Vagina (tissue), 2 donors: ENCODE results near the gene DNAJC27. TPM values are rescaled to one million over a fixed set of nuclear protein-coding genes. Genes with fewer than 3 reads are reported as not detected.

Experiments
- DNase-seq, 2 donors: peaks; one replicate each; pipeline ENCODE4 v3.0.0-alpha.2; 2017; ENCODE audit errors: extremely low spot score in 2 of 2
- H3K27ac ChIP-seq: fragments of 200-600 bp; sonication (generic); one replicate; pipeline ENCODE4 v1.5.1; 2019
- H3K27me3 ChIP-seq: fragments of 200-600 bp; sonication (generic); one replicate; pipeline ENCODE4 v1.5.1; 2019
- H3K36me3 ChIP-seq, 2 donors: fragments of 200-600 bp; sonication (generic); one replicate each; pipeline ENCODE4 v1.5.1; 2017 to 2019
- H3K4me1 ChIP-seq: fragments of 200-600 bp; sonication (generic); one replicate; pipeline ENCODE4 v1.5.1; 2019
- H3K4me3 ChIP-seq, 2 donors: fragments of 200-600 bp; sonication (generic); 1 replicate in 1 of 2; 2 replicates in 1 of 2; pipeline ENCODE4 v1.5.1; 2016 to 2019
- H3K9me3 ChIP-seq: fragments of 200-600 bp; sonication (generic); one replicate; pipeline ENCODE4 v1.5.1; 2019
- CTCF ChIP-seq, 3 experiments: fragments of 450-650 bp in 2 of 3; fragments of 200-600 bp in 1 of 3; sonication (generic) in 1 of 3; IDR thresholded peaks; one replicate each; pipeline ENCODE4 v1.5.1; 2017 to 2019; ENCODE audit warnings: antibody characterized with exemption in 3 of 3, mild to moderate bottlenecking in 2 of 3, moderate library complexity in 2 of 3
- POLR2A ChIP-seq, 2 donors: fragments of 450-650 bp; IDR thresholded peaks; one replicate each; pipeline ENCODE4 v1.6.1; 2017; ENCODE audit warnings: antibody characterized with exemption in 2 of 2, mild to moderate bottlenecking in 2 of 2, moderate library complexity in 2 of 2
- POLR2AphosphoS5 ChIP-seq, 2 donors: sonication (generic); formaldehyde crosslinking; IDR thresholded peaks; one replicate each; pipeline ENCODE4 v1.9.0; 2017; ENCODE audit warnings: antibody characterized with exemption in 2 of 2, mild to moderate bottlenecking in 2 of 2, low read depth in 1 of 2; ENCODE audit not compliant: insufficient read depth in 1 of 2
- intact Hi-C: fragments of 100-400 bp; cut with DNase I; formaldehyde crosslinking; loops from one replicate; pipeline ENCODE4 v1.15.1; 2023
- total RNA-seq: library from RNA; depleted of rRNA; stranded (reverse); fragments of >200 nt; gene quantifications from one replicate; pipeline ENCODE4 v1.2.3, GENCODE V29; 2016

DNAJC27 gene
- total RNA-seq, 1 donor from 2014 or later = 11.3 TPM

GRCh38 chr2:24994146-24994724 lies 22.5 kb upstream of the DNAJC27 start:
- Histone ChIP-seq H3K9me3 (no peaks in the 10 kb centered on the region), H3K4me3 (no peak overlapping the region), H3K27me3 (no peaks in the 10 kb centered on the region), H3K4me1 (no peaks in the 10 kb centered on the region), H3K27ac (no peak overlapping the region), H3K36me3 (no peaks in the 10 kb centered on the region)
- no peak for DNase-seq
- intact Hi-C loops = no loop called here
- no peak for TF ChIP-seq CTCF (IDR thresholded peaks at IDR 0.05)
- TF ChIP-seq POLR2A (IDR thresholded peaks at IDR 0.05) = no peak
- no peak for TF ChIP-seq POLR2AphosphoS5 (IDR thresholded peaks at IDR 0.05; ENCODE audit: insufficient read depth in 1 of 2, low read depth in 1 of 2)

GRCh38 chr2:24993406-24994145 lies 21.8 kb upstream of the DNAJC27 start:
- DNase-seq = no peak
- intact Hi-C loops = no loop called here
- TF ChIP-seq POLR2A (IDR thresholded peaks at IDR 0.05) = no peak
- no peak for TF ChIP-seq CTCF (IDR thresholded peaks at IDR 0.05)
- TF ChIP-seq POLR2AphosphoS5 (IDR thresholded peaks at IDR 0.05; ENCODE audit: insufficient read depth in 1 of 2, low read depth in 1 of 2) = no peak
- no peaks in the 10 kb centered on the region for H3K4me1 ChIP-seq
- H3K27me3 ChIP-seq = no peaks in the 10 kb centered on the region
- H3K36me3 ChIP-seq = no peaks in the 10 kb centered on the region
- H3K27ac ChIP-seq = no peak overlapping the region
- H3K9me3 ChIP-seq = no peaks in the 10 kb centered on the region
- H3K4me3 ChIP-seq = no peak overlapping the region

GRCh38 chr2:24986372-24986771 lies 14.6 kb upstream of the DNAJC27 start:
- H3K27ac ChIP-seq = no peak overlapping the region
- intact Hi-C loops = no loop called here
- no peaks in the 10 kb centered on the region for H3K27me3 ChIP-seq
- no peaks in the 10 kb centered on the region for H3K36me3 ChIP-seq
- DNase-seq = no peak
- TF ChIP-seq POLR2A (IDR thresholded peaks at IDR 0.05) (no peak), POLR2AphosphoS5 (IDR thresholded peaks at IDR 0.05; ENCODE audit: insufficient read depth in 1 of 2, low read depth in 1 of 2) (no peak), CTCF (IDR thresholded peaks at IDR 0.05) (no peak)
- no peak overlapping the region for H3K4me3 ChIP-seq
- no peaks in the 10 kb centered on the region for H3K4me1 ChIP-seq
- no peaks in the 10 kb centered on the region for H3K9me3 ChIP-seq

- no peaks in the 10 kb centered on the region for H3K27me3 ChIP-seq
- intact Hi-C loops = no loop called here
- H3K4me3 ChIP-seq = no peak overlapping the region
Measured at GRCh38 chr2:24985511-24985910, 13.8 kb upstream of the DNAJC27 start.

More at GRCh38 chr2:24985511-24985910, 13.8 kb upstream of the DNAJC27 start:
- DNase-seq = no peak
- TF ChIP-seq CTCF (IDR thresholded peaks at IDR 0.05) (no peak), POLR2A (IDR thresholded peaks at IDR 0.05) (no peak), POLR2AphosphoS5 (IDR thresholded peaks at IDR 0.05; ENCODE audit: insufficient read depth in 1 of 2, low read depth in 1 of 2) (no peak)
- Histone ChIP-seq H3K27ac (no peak overlapping the region), H3K36me3 (no peaks in the 10 kb centered on the region), H3K4me1 (no peaks in the 10 kb centered on the region), H3K9me3 (no peaks in the 10 kb centered on the region)
